ENCODE results near the gene PRKG1.
"Not testable (repeated sequence)": the region's sequence is repeated elsewhere in the genome, so short reads cannot be mapped to it uniquely, and the experiment has no call there.

GRCh38 chr10:51281387-51281786 is 207.1 kb downstream of the PRKG1 start:
- TF ChIP-seq POLR2A, POLR2AphosphoS5, EP300, CTCF (IDR thresholded peaks at IDR 0.05): not testable (repeated sequence)
